NCI-H1436 (cell line): Measurements from ENCODE around the gene MNS1.
A peak's percentile ranks its signal among the peaks of the same experiment; 100 is the strongest.
"Not testable (repeated sequence)": the region's sequence is repeated elsewhere in the genome, so short reads cannot be mapped to it uniquely, and the experiment has no call there.

ENCODE experiments used
- DNase-seq: peaks from one replicate; lab custom pipeline; 2025; lab: John Stamatoyannopoulos, UW

The MNS1 gene

GRCh38 chr15:56464893-56465520 lies at the start of gene MNS1:
Gene MNS1 (minus strand): TSS chr15:56465137. CDS start chr15:56464972, 165 bp downstream.
- peak; percentile 94 for DNase-seq

DNA sequence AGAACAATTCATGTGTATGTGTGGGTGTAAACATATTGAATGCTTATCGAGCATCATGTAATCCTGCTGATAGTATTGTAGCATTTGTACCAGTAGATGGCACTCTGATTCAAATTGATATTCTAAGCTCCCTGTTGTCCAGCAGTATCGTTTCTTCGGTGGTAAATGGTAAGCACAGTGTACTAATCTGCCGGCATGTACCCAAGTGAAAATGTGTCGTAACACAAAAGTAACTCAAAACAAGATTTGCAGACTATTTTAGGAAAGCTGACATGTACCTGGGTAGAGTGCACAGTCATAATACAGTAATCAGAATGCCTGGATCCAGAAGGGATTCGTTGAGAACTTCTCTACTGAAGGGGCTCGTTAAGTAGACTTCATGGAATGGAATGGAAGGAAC lies 31.7 kb upstream of the MNS1 start:
- DNase-seq = peak; percentile 62

- no peak for DNase-seq
Measured at GRCh38 chr15:56495533-56495932, 30.6 kb upstream of the MNS1 start.

DNA sequence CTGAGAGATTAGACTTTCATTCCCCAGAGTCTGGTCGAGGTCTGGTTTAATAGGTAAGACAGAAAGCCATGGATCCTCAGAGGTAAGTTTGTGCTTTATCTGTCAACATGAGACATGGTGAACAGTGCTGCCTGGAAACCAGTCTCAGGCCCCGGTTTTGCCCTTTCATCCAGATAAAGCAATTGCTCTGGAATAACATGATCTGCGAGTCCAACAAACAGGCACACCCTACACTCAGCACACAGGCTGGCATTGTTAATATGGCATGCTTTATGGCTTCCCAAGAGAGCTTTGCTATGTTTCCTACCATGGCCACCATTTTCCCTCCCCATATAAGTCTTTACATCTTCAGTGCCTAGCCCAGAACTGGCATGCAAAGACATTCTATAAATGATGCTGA lies 30.1 kb upstream of the MNS1 start:
- DNase-seq = no peak

GRCh38 chr15:56492791-56493555 lies 28.0 kb upstream of the MNS1 start:
- DNase-seq = no peak

DNA sequence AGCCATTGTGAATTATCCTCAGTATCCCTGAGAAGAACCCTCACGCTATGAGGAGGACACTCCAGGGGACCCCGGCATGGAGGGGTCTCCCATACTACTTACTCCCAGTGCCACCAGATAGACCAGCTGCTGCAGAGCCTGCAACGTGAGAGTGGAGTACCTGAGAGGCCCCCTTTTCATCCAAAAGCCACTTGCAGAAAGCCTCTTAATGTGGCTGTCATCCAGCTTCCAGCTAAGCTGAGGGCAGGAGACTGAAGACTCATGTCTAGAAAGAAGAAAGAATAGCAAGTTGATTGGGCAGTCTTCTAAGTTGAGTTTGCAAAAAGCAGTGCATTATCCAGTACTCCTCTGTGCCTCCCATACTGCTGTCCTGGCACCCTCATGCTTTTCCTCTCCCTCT lies 27.3 kb upstream of the MNS1 start:
- DNase-seq = no peak

GRCh38 chr15:56491110-56491722 lies 26.3 kb upstream of the MNS1 start:
- DNase-seq = peak; percentile 63

DNA sequence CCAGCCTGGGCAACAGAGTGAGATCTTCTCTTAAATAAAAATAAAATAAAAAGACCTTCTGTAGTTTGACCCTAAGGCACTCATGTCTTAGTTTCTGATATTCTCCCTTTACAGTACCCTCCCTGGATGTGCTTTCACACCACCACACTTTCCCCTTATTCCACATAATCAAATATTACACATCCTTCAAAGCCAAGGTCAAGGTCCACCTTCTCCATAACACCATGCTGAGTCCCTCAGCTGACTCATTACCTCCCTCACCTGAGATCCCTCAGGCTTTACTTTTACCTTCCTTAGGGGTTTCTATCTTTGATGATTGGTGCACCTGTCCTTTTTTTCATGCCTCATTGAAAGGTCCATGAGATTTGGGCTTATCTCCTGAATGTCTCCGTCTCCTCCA lies 25.5 kb upstream of the MNS1 start:
- DNase-seq = no peak

- not testable (repeated sequence) for DNase-seq
Measured at GRCh38 chr15:56486206-56486605, 21.3 kb upstream of the MNS1 start.

DNA sequence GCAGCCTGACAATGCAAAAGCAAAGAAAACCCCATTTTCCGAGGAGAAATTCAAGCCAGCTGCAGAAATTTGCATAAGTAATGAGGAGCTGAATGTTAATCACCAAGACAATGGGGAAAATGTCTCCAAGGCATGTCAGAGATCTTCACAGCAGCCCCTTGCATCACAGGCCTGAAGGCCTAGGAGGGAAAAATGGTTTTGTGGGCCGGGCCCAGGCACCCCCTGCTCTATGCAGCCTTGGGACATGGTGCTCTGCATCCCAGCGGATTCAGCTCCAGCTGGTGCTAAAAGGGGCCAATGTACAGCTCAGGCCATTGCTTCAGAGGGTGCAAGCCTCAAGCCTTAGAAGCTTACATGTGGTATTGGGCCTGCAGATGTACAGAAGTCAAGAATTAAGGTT lies 20.5 kb upstream of the MNS1 start:
- DNase-seq = not testable (repeated sequence)

DNA sequence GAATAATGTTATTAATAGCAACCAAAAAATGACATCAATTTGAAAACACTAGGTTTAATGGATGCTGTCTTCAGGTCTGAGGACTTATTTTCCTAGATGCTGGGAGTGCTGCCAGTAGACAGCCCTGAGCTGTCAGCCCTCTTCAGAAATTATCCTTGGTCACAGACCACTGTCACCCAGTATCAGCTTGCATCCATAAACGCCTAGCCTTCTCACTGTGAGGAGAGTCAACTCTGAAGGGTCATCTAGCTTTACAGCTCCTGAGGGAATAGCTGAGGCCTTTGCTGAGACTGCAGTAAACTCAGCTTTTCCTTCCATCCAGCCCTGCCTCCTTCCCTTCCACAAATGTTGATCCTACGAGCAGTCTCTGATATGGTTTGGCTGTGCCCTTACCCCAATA lies 19.4 kb upstream of the MNS1 start:
- DNase-seq = no peak

DNA sequence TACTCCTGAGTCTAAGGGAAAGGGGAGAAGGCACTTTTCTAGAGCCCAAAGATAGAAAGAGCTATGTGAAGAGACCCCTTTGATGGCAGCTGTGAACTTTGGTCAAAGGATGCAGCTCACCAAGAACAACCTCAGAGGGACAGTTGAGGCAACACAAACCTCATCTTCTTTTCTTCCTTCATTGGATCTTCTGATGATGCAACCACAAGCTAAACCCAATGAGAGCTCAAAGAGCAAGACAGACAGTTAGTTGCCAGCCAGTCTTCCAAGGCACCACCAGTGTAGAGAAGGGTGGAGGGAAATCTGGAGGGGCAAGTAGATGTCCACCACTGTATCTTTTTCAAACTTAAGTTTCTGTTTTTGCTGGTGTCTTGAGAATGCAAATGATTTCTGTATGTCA lies 10.4 kb upstream of the MNS1 start:
- DNase-seq = no peak

GRCh38 chr15:56473017-56473416 lies 8.1 kb upstream of the MNS1 start:
- no peak for DNase-seq

- DNase-seq = no peak
Measured at GRCh38 chr15:56472278-56472677, 7.3 kb upstream of the MNS1 start.

DNA sequence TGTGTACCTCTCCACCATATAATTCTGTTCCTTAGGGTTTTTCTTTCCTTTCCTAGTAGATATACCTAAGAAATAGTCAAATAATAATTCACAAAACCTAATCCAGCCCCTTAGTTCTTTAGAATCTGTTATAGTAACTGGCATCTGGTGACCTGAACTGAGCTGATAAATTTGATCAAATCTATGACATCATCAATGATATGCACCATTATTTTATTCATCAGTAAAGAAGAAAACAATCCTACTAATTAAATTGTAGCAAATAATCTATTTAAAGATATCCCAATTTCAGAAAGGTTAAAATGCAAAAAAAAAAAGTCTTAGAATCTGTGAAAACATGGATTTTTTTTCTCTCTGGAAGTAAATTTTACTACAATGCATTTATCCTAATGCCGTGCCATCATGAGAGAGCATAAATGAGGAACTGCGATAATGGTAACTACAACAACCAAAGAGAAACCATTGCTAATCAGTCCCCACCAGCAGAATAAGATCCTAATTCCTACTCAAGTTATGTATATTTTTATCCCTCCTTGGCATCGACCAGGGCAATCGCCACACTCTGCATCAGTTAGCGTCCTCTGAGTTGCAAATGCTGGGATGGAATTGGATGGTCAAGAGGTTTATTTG lies 6.6 kb upstream of the MNS1 start:
- DNase-seq = no peak

- no peak for DNase-seq
Measured at GRCh38 chr15:56469483-56469882, 4.5 kb upstream of the MNS1 start.

DNA sequence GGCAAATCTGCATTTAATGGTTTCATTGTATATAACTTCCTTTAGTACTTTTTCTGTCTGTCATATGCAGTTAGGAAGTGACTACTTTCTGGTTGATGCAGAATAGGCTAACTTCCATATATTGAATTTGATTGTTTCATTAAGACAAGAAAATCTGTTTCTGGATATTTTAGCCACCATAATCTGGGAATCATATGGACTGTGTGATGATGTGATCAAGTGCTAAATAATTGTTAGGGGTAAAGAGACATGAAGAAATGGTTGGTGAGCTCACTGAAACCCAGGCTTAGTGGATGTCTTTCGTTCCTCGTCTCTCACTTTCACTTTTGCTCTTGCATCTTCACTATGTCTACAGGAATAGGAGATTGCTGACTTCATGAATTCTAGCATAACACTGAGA lies 3.5 kb upstream of the MNS1 start:
- no peak for DNase-seq

DNA sequence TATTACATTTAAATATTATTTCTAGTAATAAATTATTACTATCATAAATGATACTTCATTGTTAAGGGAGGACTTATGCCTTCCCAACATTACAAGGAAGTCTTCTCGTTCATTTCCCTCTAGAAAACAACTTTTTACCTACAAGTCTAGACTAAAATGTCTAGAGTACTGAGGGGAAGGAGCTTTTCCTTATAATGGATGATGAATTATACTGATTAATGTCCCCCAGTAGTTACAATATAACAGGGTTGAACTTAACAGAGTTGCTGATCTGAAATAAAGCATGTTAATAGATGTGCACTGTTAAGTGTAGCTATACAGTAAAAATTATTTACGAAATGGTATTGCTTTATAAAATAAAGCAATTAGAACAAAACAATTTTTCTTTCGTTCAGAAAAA lies 2.7 kb upstream of the MNS1 start:
- DNase-seq = no peak

DNA sequence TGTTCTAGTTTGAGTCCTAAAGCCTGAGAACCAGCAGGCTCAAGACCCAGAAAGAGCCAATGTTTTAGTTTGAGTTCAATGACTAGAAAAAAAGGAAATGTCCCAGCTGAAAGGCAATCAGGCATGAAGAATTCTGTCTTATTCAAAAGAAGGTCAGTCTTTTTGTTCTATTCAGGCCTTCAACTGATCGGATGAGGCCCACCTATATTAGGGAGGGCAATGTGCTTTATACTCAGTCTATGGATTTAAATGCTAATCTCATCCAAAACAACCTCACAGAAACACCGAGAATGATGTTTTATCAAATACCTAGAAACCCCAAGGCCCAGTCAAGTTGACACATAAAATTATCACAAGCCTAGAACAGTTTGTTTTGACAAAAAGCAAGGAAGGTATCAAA lies 4.0 kb downstream of the MNS1 start:
- DNase-seq = no peak

DNA sequence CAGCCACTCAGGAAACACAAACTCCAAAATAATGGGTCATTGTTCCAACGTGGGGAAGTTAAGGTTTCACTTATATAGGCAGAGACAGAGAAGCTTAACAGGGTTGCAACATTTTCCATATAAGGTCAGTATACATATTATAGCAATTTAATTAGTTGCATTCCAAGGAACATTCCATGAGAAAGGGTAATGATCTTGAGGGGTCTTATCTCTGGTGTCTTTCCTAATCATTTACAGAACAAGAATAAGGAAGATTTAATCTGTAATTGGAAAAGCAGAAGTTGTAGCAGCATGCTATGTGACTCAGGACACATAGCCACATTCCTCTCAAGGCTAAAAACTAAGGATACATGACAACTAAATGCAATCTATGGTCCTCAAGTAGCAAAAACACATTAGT lies 4.9 kb downstream of the MNS1 start:
- DNase-seq = no peak

DNA sequence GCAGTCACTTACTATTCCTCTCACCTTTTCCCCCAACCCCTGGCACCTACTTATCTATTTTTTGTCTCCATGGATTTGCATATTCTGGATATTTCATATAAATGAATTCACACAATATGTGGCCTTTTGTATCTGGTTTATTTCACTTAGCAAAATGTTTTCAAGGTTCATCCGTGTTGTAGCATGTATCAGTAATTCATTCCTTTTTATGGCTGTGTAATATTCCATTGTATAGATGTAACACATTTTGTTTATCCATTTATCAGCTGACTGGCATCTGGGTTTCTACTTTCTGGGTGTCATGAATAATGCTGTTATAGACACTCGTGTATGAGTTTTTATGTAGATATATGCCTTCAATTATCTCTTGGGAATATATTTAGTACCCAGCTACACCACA lies 5.8 kb downstream of the MNS1 start:
- DNase-seq = no peak

- no peak for DNase-seq
Measured at GRCh38 chr15:56456229-56456628, 8.7 kb downstream of the MNS1 start.

- no peak for DNase-seq
Measured at GRCh38 chr15:56454836-56455235, 10.1 kb downstream of the MNS1 start.
